K562 (cell line): ENCODE data around the gene SIRPG. TPM values are rescaled to one million over a fixed set of nuclear protein-coding genes. Genes with fewer than 3 reads are reported as not detected.

Experiments used
- ATAC-seq: fragments of 200-7000 bp; cut with Tn5 transposase; 3 replicates; pipeline ENCODE4 v1.9.1; 2020; ENCODE audit warnings: moderate library complexity
- BruUV-seq: library from RNA; stranded (reverse); fragments of 400-500 nt; replicated peaks from 2 replicates; lab custom pipeline; 2021; lab: Mats Ljungman, UMichigan
- CTCF ChIA-PET: fragments of 300-600 bp; formaldehyde crosslinking; extraction: SDS; loops from one replicate; lab custom pipeline; 2021; ENCODE audit warnings: low intra/inter-chr PET ratio; lab: Yijun Ruan, JAX
- POLR2A ChIA-PET: fragments of 300-600, 350-650 bp; sonication (Branson Sonifier 250); formaldehyde crosslinking; extraction: SDS; loops from one replicate; lab custom pipeline; 2021; ENCODE audit warnings: antibody characterized with exemption, inconsistent platforms; lab: Yijun Ruan, JAX
- DNase-seq, 4 experiments: peaks; one replicate each; pipeline versions ENCODE4 v3.0.0 to v3.0.0-alpha.2; 2011 to 2018; ENCODE audit warnings: low spot score in 3 of 4, mixed read lengths in 3 of 4; ENCODE audit errors: extremely low read depth in 1 of 4
- FAIRE-seq: peaks from 2 replicates; lab custom pipeline; 2011; peaks lifted over from hg19 to GRCh38; lab: Jason Lieb, UNC
- H2AFZ ChIP-seq: 2 replicates; pipeline ENCODE4 v1.6.0; 2011; ENCODE audit warnings: low read depth, low read length, control low read depth, inconsistent platforms
- H3K27ac ChIP-seq: fragments of 200-600 bp; 3 replicates; pipeline ENCODE4 v1.8.0; 2011; ENCODE audit warnings: low read depth, mild to moderate bottlenecking, control low read depth, inconsistent platforms, low read length, moderate library complexity, mixed read lengths; ENCODE audit errors: extremely low read depth
- H3K27me3 ChIP-seq, 2 experiments: fragments of 300-600 bp in 1 of 2; 2 replicates in 1 of 2; 3 replicates in 1 of 2; pipeline versions ENCODE4 v1.6.0 to v1.8.0; 2011; ENCODE audit warnings: inconsistent platforms in 2 of 2, low read length in 2 of 2, mild to moderate bottlenecking in 1 of 2, mixed read lengths in 1 of 2, moderate library complexity in 1 of 2; ENCODE audit not compliant: control insufficient read depth in 2 of 2, insufficient read depth in 2 of 2
- H3K36me3 ChIP-seq: fragments of 300-600 bp; 3 replicates; pipeline ENCODE4 v1.8.0; 2011; ENCODE audit warnings: mild to moderate bottlenecking, low read length, inconsistent platforms; ENCODE audit not compliant: control insufficient read depth, insufficient read depth
- H3K4me1 ChIP-seq, 2 experiments: fragments of 200-600 bp in 1 of 2; replicated peaks in 1 of 2; 2 replicates in 1 of 2; 3 replicates in 1 of 2; pipeline versions ENCODE4 v1.5.1 to v1.8.0; 2011; ENCODE audit warnings: inconsistent platforms in 2 of 2, low read length in 2 of 2, mild to moderate bottlenecking in 1 of 2, mixed read lengths in 1 of 2, moderate library complexity in 1 of 2; ENCODE audit not compliant: control insufficient read depth in 2 of 2, insufficient read depth in 2 of 2
- H3K4me2 ChIP-seq: 2 replicates; pipeline ENCODE4 v1.6.1; 2011; ENCODE audit warnings: low read length, control low read depth, inconsistent platforms, mixed read lengths; ENCODE audit not compliant: insufficient read depth
- H3K4me3 ChIP-seq: fragments of 200-600 bp; sonication (generic), shearing (Covaris generic); 2 replicates; pipeline ENCODE4 v1.5.1; 2016; ENCODE audit warnings: control low read depth, inconsistent platforms
- H3K79me2 ChIP-seq: fragments of 200-600 bp; 3 replicates; pipeline ENCODE4 v1.8.0; 2011; ENCODE audit warnings: low read length, inconsistent platforms; ENCODE audit not compliant: control insufficient read depth, insufficient read depth
- H3K9ac ChIP-seq, 2 experiments: 2 replicates each; pipeline versions ENCODE4 v1.6.0 to v1.6.1; 2011; ENCODE audit warnings: low read depth in 2 of 2, low read length in 2 of 2, control low read depth in 1 of 2, inconsistent platforms in 1 of 2, mild to moderate bottlenecking in 1 of 2, mixed read lengths in 1 of 2; ENCODE audit not compliant: insufficient read depth in 1 of 2
- H3K9me1 ChIP-seq: one replicate; pipeline ENCODE4 v1.6.0; 2011; ENCODE audit warnings: inconsistent platforms, mild to moderate bottlenecking, low read length, moderate library complexity; ENCODE audit not compliant: control insufficient read depth, insufficient read depth
- H3K9me3 ChIP-seq: replicated peaks from 2 replicates; pipeline ENCODE4 v1.5.1; 2011; ENCODE audit warnings: low read depth, low read length, inconsistent platforms; ENCODE audit not compliant: control insufficient read depth, insufficient read depth
- H4K20me1 ChIP-seq: replicated peaks from 2 replicates; pipeline ENCODE4 v1.6.1; 2011; ENCODE audit warnings: low read length, inconsistent platforms, mixed read lengths; ENCODE audit not compliant: control insufficient read depth, insufficient read depth
- CC2D1A ChIP-seq: fragments of 450-650 bp; IDR thresholded peaks from 2 replicates; pipeline ENCODE4 v1.6.1; 2017; ENCODE audit warnings: mild to moderate bottlenecking
- HOXB6 ChIP-seq: fragments of 250-450 bp; sonication (Bioruptor Pico); IDR thresholded peaks from 2 replicates; pipeline ENCODE4 v1.5.1; 2022; ENCODE audit warnings: mild to moderate bottlenecking, borderline replicate concordance
- MBD2 ChIP-seq: sonication (generic); IDR thresholded peaks from 2 replicates; pipeline ENCODE4 v1.6.1; 2016; ENCODE audit warnings: low read depth, borderline replicate concordance
- NFIC ChIP-seq: fragments of 450-650 bp; IDR thresholded peaks from 2 replicates; pipeline ENCODE4 v1.6.1; 2017; ENCODE audit warnings: mild to moderate bottlenecking, inconsistent platforms
- POLR2AphosphoS2 ChIP-seq: IDR thresholded peaks from 2 replicates; pipeline ENCODE4 v1.6.1; 2012; ENCODE audit warnings: low read length, improper control_type of control experiment
- RBM15 ChIP-seq: fragments of 200-400 bp; formaldehyde crosslinking; IDR thresholded peaks from 2 replicates; pipeline ENCODE4 v1.6.1; 2018; ENCODE audit warnings: mild to moderate bottlenecking, low read length, moderate library complexity; ENCODE audit not compliant: insufficient read depth
- RCOR1 ChIP-seq, 2 experiments: IDR thresholded peaks; 2 replicates each; pipeline ENCODE4 v1.6.1; 2012; ENCODE audit warnings: low read depth in 2 of 2, low read length in 2 of 2, borderline replicate concordance in 1 of 2, improper control_type of control experiment in 1 of 2
- SIX5 ChIP-seq, 2 experiments: IDR thresholded peaks; 2 replicates each; pipeline ENCODE4 v1.6.1; 2011; ENCODE audit warnings: low read length in 2 of 2, borderline replicate concordance in 1 of 2, low read depth in 1 of 2, mild to moderate bottlenecking in 1 of 2, moderate library complexity in 1 of 2; ENCODE audit not compliant: insufficient read depth in 1 of 2
- SOX6 ChIP-seq: fragments of 450-650 bp; IDR thresholded peaks from 2 replicates; pipeline ENCODE4 v1.6.1; 2014; ENCODE audit warnings: mild to moderate bottlenecking
- ZNF239 ChIP-seq: fragments of 250-450 bp; sonication (Bioruptor Pico); IDR thresholded peaks from 2 replicates; pipeline ENCODE4 v1.4.0; 2020; ENCODE audit warnings: mild to moderate bottlenecking
- WGBS: fragments of 100-300 bp; shearing (Covaris generic); methylation state at CpG from one replicate; pipeline ENCODE4 v1.1.6; 2016; ENCODE audit warnings: low coverage, mixed read lengths; ENCODE audit not compliant: insufficient coverage; ENCODE audit errors: missing lambda C conversion rate; 5-methylcytosine and 5-hydroxymethylcytosine counted together
- in situ Hi-C: fragments of 300-500 bp; cut with MboI; formaldehyde crosslinking; loops from 4 replicates; pipeline ENCODE4 v1.15.0; 2018; ENCODE audit warnings: inconsistent platforms, mixed read lengths
- intact Hi-C: fragments of 100-400 bp; cut with micrococcal nuclease; formaldehyde crosslinking; loops from 2 replicates; pipeline ENCODE4 v1.14.2; 2022
- polyA plus RNA-seq, 8 experiments: library from polyadenylated mRNA; depleted of rRNA in 4 of 8; stranded (reverse) in 5 of 8; unstranded in 3 of 8; fragments of >200 nt; fragmentation: Nextera tagmentation in 2 of 8; fragmentation: Illumina TruSeq in 1 of 8; extraction: Ambion mirVana in 2 of 8; extraction: Trizol in 1 of 8; gene quantifications; 2 replicates each; pipeline versions ENCODE4 v1.2.1 to v1.2.3, GENCODE V29; 2011 to 2014; ENCODE audit warnings: inconsistent platforms in 1 of 8, missing spikeins in 1 of 8
- total RNA-seq, 7 experiments: library from RNA; depleted of rRNA in 6 of 7; stranded (reverse); fragments of >200 nt in 6 of 7; fragmentation: Illumina TruSeq in 2 of 7; extraction: Trizol in 2 of 7; gene quantifications; 2 replicates each; pipeline versions ENCODE4 v1.2.1 to v1.2.3, GENCODE V29; 2011 to 2021; ENCODE audit warnings: low replicate concordance in 1 of 7
- TF ChIP-seq, protein P1 (sequence below): sonication (generic); formaldehyde crosslinking; IDR thresholded peaks from 2 replicates; pipeline ENCODE4 v1.8.1; 2023; ENCODE audit warnings: mild to moderate bottlenecking, missing genetic modification reagents

SIRPG gene
- total and polyA plus RNA-seq, 9 of the 15 experiments (the other 6 are each of a cell fraction or from before 2014, with no cell fraction given): not detected

GRCh38 chr20:1654996-1655395 lies 2.6 kb downstream of the SIRPG start:
- Histone ChIP-seq H3K79me2 (no peaks in the 10 kb centered on the region), H3K9me3 (no peaks in the 10 kb centered on the region), H3K27me3 (no peaks in the 10 kb centered on the region; a peak in 1 of 5 replicates), H3K36me3 (no peaks in the 10 kb centered on the region), H3K9ac (no peak overlapping the region), H3K27ac (no peak overlapping the region), H3K4me2 (no peak overlapping the region), H3K4me3 (no peak overlapping the region), H3K9me1 (no peaks in the 10 kb centered on the region), H2AFZ (no peak overlapping the region), H4K20me1 (no peaks in the 10 kb centered on the region), H3K4me1 (no peaks in the 10 kb centered on the region)
- intact Hi-C loops: no loop called here
- peak; percentile 24; the same call in 1 of the 2 replicates for TF ChIP-seq NFIC
- no peak for TF ChIP-seq RCOR1 (IDR thresholded peaks at IDR 0.05; ENCODE audit: borderline replicate concordance in 1 of 2, low read depth in 2 of 2, low read length in 2 of 2)
- no peak for FAIRE-seq
- DNase-seq: no peak
- no peak for ATAC-seq
- in situ Hi-C loops: no loop called here
- ChIA-PET POLR2A (no interaction called here), CTCF (no interaction called here)
- no TSS peak for BruUV-seq

GRCh38 chr20:1652960-1653359 lies 4.6 kb downstream of the SIRPG start:
- FAIRE-seq (no peak), DNase-seq (no peak), ATAC-seq (no peak)
- no peaks in the 10 kb centered on the region for H4K20me1 ChIP-seq
- BruUV-seq: no TSS peak
- H3K4me2 ChIP-seq: no peak overlapping the region
- no peaks in the 10 kb centered on the region for H3K4me1 ChIP-seq
- intact Hi-C loops (no loop called here), in situ Hi-C loops (no loop called here)
- H3K9me1 ChIP-seq: no peaks in the 10 kb centered on the region
- H2AFZ ChIP-seq: no peak overlapping the region
- H3K27me3 ChIP-seq: peaks cover 0 to 7% of the 10 kb centered on the region in 2 experiments; a peak in 3 of 5 replicates
- H3K79me2 ChIP-seq: no peaks in the 10 kb centered on the region
- ChIA-PET CTCF (no interaction called here), POLR2A (no interaction called here)
- 0% methylated on average over 3 of the region's 3 CpGs for WGBS
- no peak overlapping the region for H3K27ac ChIP-seq
- H3K36me3 ChIP-seq: no peaks in the 10 kb centered on the region
- no peak overlapping the region for H3K4me3 ChIP-seq
- H3K9ac ChIP-seq: no peak overlapping the region
- no peaks in the 10 kb centered on the region for H3K9me3 ChIP-seq
- no peak for TF ChIP-seq SOX6
- no peak for TF ChIP-seq RBM15
- no peak for TF ChIP-seq POLR2AphosphoS2
- TF ChIP-seq CC2D1A: no peak
- TF ChIP-seq, protein P1, sequence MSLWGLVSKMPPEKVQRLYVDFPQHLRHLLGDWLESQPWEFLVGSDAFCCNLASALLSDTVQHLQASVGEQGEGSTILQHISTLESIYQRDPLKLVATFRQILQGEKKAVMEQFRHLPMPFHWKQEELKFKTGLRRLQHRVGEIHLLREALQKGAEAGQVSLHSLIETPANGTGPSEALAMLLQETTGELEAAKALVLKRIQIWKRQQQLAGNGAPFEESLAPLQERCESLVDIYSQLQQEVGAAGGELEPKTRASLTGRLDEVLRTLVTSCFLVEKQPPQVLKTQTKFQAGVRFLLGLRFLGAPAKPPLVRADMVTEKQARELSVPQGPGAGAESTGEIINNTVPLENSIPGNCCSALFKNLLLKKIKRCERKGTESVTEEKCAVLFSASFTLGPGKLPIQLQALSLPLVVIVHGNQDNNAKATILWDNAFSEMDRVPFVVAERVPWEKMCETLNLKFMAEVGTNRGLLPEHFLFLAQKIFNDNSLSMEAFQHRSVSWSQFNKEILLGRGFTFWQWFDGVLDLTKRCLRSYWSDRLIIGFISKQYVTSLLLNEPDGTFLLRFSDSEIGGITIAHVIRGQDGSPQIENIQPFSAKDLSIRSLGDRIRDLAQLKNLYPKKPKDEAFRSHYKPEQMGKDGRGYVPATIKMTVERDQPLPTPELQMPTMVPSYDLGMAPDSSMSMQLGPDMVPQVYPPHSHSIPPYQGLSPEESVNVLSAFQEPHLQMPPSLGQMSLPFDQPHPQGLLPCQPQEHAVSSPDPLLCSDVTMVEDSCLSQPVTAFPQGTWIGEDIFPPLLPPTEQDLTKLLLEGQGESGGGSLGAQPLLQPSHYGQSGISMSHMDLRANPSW (CRISPR knock-in tag): no peak
- no peak for TF ChIP-seq HOXB6 (CRISPR knock-in tag)
- no peak for TF ChIP-seq ZNF239 (CRISPR knock-in tag)
- no peak for TF ChIP-seq MBD2
- TF ChIP-seq SIX5 (IDR thresholded peaks at IDR 0.05; ENCODE audit: borderline replicate concordance in 1 of 2, insufficient read depth in 1 of 2, low read depth in 1 of 2, low read length in 2 of 2): no peak
